NCI-H187 treated with DMSO at 0.1 percent for 48 hours (cell line): ENCODE data around the gene SPNS1.
"Not testable (repeated sequence)": the region's sequence is repeated elsewhere in the genome, so short reads cannot be mapped to it uniquely, and the experiment has no call there.

ENCODE experiments used
- DNase-seq: peaks from one replicate; lab custom pipeline; 2025; lab: John Stamatoyannopoulos, UW

Gene SPNS1

GRCh38 chr16:28974437-28975157 lies at the start of gene SPNS1:
Gene SPNS1 (plus strand): TSS chr16:28974778. CDS start chr16:28975152, 374 bp downstream.
- DNase-seq, result peak; percentile 73

GRCh38 chr16:28925386-28926228 lies 49.0 kb upstream of the SPNS1 start:
- DNase-seq, result no peak

- not testable (repeated sequence) for DNase-seq
Observed at GRCh38 chr16:28926284-28926683, 48.3 kb upstream of the SPNS1 start.

GRCh38 chr16:28927815-28928214 lies 46.8 kb upstream of the SPNS1 start:
- DNase-seq, result no peak

GRCh38 chr16:28930203-28930602 lies 44.4 kb upstream of the SPNS1 start:
- DNase-seq, result no peak

GRCh38 chr16:28930652-28931051 lies 43.9 kb upstream of the SPNS1 start:
- DNase-seq, result no peak

- DNase-seq, result no peak
Observed at GRCh38 chr16:28931801-28932225, 42.8 kb upstream of the SPNS1 start, which contains the start of gene CD19. Gene CD19 (plus strand): TSS chr16:28931971. CDS start chr16:28932001, 30 bp downstream.

GRCh38 chr16:28932339-28933141 lies 42.0 kb upstream of the SPNS1 start:
- DNase-seq, result no peak

- DNase-seq, result no peak
Observed at GRCh38 chr16:28933171-28933570, 41.4 kb upstream of the SPNS1 start.

GRCh38 chr16:28935346-28935745 lies 39.2 kb upstream of the SPNS1 start:
- DNase-seq, result no peak

GRCh38 chr16:28935924-28936783 lies 38.4 kb upstream of the SPNS1 start:
- DNase-seq, result no peak

GRCh38 chr16:28936784-28937155 lies 37.8 kb upstream of the SPNS1 start:
- no peak for DNase-seq

GRCh38 chr16:28937222-28937876 lies 37.2 kb upstream of the SPNS1 start:
- DNase-seq, result no peak

- no peak for DNase-seq
Observed at GRCh38 chr16:28938721-28939120, 35.9 kb upstream of the SPNS1 start.

- DNase-seq, result not testable (repeated sequence)
Observed at GRCh38 chr16:28939825-28940224, 34.8 kb upstream of the SPNS1 start.

GRCh38 chr16:28943281-28943680 lies 31.3 kb upstream of the SPNS1 start:
- DNase-seq, result no peak

- DNase-seq, result no peak
Observed at GRCh38 chr16:28946681-28947080, 27.9 kb upstream of the SPNS1 start.

- peak; percentile 94 for DNase-seq
Observed at GRCh38 chr16:28950648-28951409, 23.7 kb upstream of the SPNS1 start, which contains the start of gene NFATC2IP. Gene NFATC2IP (plus strand): TSS chr16:28950937. CDS start chr16:28951012, 75 bp downstream.

- no peak for DNase-seq
Observed at GRCh38 chr16:28951410-28951943, 23.1 kb upstream of the SPNS1 start.

GRCh38 chr16:28958216-28958615 lies 16.4 kb upstream of the SPNS1 start:
- DNase-seq, result no peak
